ENCODE measurements around the gene SPA17.

The SPA17 gene

DNA sequence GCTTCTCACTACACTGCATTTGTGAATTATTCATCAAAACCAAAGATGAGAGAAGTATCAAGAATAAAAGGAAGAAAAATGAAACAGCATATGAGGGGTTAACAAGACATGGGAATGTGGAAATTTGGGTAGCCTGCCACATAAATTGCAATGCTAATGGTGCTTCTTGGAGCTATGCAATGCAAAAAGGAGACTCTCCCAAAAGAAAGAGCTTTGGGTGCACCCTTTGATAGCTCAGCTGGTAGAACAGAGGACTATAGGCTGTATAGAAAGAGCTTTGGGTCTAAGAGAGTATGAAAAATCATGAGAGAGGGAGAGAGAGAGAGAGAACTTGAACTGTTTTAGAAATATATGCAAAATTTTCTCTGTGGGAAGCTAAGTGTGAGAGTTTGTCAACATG is 26.3 kb downstream of the SPA17 start:
- Histone ChIP-seq H3K4me1 (ENCODE audit: insufficient read depth, low read length) (no peaks in the 10 kb centered on the region), H3K27me3 (ENCODE audit: control insufficient read depth in 1 of 2, insufficient read depth in 2 of 2, low read length in 2 of 2) (no peaks in the 10 kb centered on the region), H3K9ac (ENCODE audit: low read length) (no peak overlapping the region), H3K36me3 (ENCODE audit: insufficient read depth, low read length) (no peaks in the 10 kb centered on the region), H3K27ac (ENCODE audit: low read depth, low read length) (no peak overlapping the region), H3K9me3 (ENCODE audit: low read length) (peaks cover 4% of the 10 kb centered on the region), H3K4me3 (ENCODE audit: low read depth in 1 of 2, low read length in 2 of 2) (no peak overlapping the region)

DNA sequence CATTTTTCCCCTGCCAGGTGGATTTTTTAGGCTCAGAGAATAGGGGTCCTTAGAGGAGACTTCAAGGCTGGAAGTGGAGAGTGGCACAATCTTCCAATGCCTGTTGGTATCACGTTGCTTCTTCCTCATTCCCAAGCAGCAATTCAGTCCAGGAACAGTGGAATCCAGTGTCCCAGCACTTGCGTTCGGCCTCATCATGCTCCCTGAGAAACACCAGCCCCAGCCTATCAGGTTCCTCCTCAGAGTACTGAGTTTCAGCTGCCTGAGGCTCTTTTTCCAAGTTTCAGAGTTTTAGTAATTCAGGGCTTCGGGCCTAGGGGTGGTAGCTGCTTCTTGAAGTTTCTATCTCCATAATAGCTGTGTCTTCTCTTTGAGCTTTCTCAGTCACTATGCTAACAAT is 34.1 kb downstream of the SPA17 start:
- no peaks in the 10 kb centered on the region for H3K36me3 ChIP-seq (ENCODE audit: insufficient read depth, low read length)
- H3K27ac ChIP-seq (ENCODE audit: low read depth, low read length): no peak overlapping the region
- no peaks in the 10 kb centered on the region for H3K9me3 ChIP-seq (ENCODE audit: low read length)
- H3K4me1 ChIP-seq (ENCODE audit: insufficient read depth, low read length): no peaks in the 10 kb centered on the region
- no peak overlapping the region for H3K9ac ChIP-seq (ENCODE audit: low read length)
- H3K4me3 ChIP-seq (ENCODE audit: low read depth in 1 of 2, low read length in 2 of 2): no peak overlapping the region
- no peaks in the 10 kb centered on the region for H3K27me3 ChIP-seq (ENCODE audit: control insufficient read depth in 1 of 2, insufficient read depth in 2 of 2, low read length in 2 of 2)

DNA sequence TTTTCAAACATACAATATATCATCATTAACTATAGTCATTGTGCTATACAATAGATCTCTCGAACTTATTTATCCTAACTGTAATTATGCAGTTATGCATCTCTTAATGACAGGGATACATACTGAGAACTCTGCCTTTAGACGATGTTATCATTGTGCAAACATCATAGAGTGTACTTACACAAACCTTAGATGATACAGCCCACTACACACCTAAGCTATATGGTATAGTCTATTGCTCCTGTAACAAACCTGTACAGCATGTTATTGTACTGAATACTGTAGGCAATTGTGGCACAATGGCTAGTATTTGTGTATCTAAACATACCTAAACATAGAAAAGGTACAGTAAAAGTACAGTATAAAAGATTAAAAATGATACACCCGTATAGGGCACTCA is 38.7 kb downstream of the SPA17 start:
- Histone ChIP-seq H3K9me3 (ENCODE audit: low read length) (no peaks in the 10 kb centered on the region), H3K27ac (ENCODE audit: low read depth, low read length) (no peak overlapping the region)

DNA sequence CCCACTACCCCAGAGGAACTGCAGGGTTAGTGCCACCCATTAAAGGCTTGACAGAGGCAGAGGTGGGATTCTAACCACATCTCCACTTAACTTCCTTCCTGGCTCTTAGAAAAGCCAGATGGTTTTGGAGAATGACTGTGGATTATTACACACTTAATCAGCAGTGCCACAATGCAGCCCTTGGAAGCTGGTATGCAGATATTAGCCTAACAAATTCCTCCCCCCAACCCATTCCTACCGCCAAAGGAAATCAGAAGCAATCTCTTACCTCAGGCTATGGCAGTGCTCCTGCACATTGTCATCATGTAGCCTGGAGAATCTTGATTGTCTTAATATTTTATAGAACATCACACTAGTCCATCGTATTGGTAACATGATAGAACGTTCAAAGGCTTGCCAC is 42.9 kb downstream of the SPA17 start:
- H3K27me3 ChIP-seq (ENCODE audit: control insufficient read depth in 1 of 2, insufficient read depth in 2 of 2, low read length in 2 of 2): peaks cover 19 to 29% of the 10 kb centered on the region in 2 donors
- H3K4me1 ChIP-seq (ENCODE audit: insufficient read depth, low read length): peaks cover 6% of the 10 kb centered on the region
- no peaks in the 10 kb centered on the region for H3K9me3 ChIP-seq (ENCODE audit: low read length)
- H3K9ac ChIP-seq (ENCODE audit: low read length): no peak overlapping the region
- no peak overlapping the region for H3K4me3 ChIP-seq (ENCODE audit: low read depth in 1 of 2, low read length in 2 of 2)
- no peak overlapping the region for H3K27ac ChIP-seq (ENCODE audit: low read depth, low read length)
- no peaks in the 10 kb centered on the region for H3K36me3 ChIP-seq (ENCODE audit: insufficient read depth, low read length)

More for the DNA sequence above, 38.7 kb downstream of the SPA17 start:
- Histone ChIP-seq H3K4me3 (ENCODE audit: low read depth in 1 of 2, low read length in 2 of 2) (no peak overlapping the region), H3K9ac (ENCODE audit: low read length) (no peak overlapping the region), H3K4me1 (ENCODE audit: insufficient read depth, low read length) (peaks cover under 1% of the 10 kb centered on the region), H3K27me3 (ENCODE audit: control insufficient read depth in 1 of 2, insufficient read depth in 2 of 2, low read length in 2 of 2) (peaks cover 0 to 4% of the 10 kb centered on the region in 2 donors), H3K36me3 (ENCODE audit: insufficient read depth, low read length) (no peaks in the 10 kb centered on the region)

DNA sequence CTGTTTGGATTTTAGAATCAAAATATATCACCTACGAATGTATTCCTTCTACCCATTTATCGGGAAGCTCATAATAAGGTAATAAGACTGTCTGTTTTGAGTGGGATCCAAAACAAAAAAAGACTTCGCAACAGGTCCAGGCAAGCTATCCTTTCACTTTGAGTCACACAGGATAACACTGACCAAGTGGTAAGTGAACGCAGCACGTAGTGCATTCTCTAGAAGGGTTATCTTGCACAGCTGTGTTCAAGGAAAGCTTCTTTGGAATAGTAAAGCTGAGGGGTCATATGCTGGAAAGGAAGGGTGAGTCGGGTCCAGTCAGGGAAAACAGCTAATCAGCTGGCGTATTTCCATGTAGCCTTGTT is 43.7 kb downstream of the SPA17 start:
- no peak overlapping the region for H3K9ac ChIP-seq (ENCODE audit: low read length)
- H3K4me1 ChIP-seq (ENCODE audit: insufficient read depth, low read length): peaks cover 6% of the 10 kb centered on the region
- no peak overlapping the region for H3K27ac ChIP-seq (ENCODE audit: low read depth, low read length)
- no peaks in the 10 kb centered on the region for H3K36me3 ChIP-seq (ENCODE audit: insufficient read depth, low read length)
- H3K27me3 ChIP-seq (ENCODE audit: control insufficient read depth in 1 of 2, insufficient read depth in 2 of 2, low read length in 2 of 2): peaks cover 19 to 37% of the 10 kb centered on the region in 2 donors
- peak overlapping the region in 1 of 2 donors; percentile 24 for H3K4me3 ChIP-seq (ENCODE audit: low read depth in 1 of 2, low read length in 2 of 2)
- H3K9me3 ChIP-seq (ENCODE audit: low read length): no peaks in the 10 kb centered on the region

DNA sequence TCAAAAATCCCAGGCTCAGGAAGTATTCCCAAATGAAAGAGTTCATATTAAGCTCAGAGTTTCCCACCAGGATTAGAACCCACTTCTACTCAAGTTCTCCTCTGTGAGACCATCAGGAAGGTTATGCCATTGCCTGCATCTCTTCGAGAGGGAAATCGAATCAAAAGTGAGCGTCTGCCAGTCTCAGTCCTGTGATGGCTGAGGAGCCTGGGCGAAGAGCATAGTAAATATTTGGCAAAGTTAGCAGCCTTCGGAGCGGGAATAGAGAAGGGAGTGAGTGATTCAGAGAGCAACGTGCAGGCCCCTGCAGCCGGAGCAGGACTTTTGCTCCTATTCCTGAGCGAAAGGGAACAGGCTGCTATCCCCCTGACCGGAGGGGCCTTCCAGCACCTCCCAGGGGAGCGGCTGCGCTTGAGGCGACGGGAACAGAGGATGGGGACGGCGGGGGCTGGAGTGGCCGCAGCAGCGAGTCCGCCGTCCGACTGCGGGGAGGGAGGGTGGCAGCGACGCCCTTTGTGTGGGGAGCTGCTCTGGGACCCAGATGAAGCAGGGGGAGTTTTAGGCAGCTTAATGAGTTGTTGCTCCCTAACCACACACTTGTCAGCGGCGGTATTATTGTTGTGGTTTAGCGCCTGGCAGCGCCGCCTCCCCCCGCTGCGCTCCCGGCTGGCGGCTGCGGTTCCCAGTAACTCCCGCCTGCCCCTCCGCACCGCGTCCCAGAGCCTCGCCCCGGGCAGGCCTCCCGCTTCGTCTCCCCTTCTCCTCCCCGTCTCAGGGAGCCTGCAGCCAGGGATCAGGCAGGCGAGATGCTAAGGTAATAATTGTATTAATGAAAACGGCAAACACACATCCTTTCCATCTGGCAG is 44.3 kb downstream of the SPA17 start:
- Histone ChIP-seq H3K9me3 (ENCODE audit: low read length) (no peaks in the 10 kb centered on the region), H3K36me3 (ENCODE audit: insufficient read depth, low read length) (no peaks in the 10 kb centered on the region), H3K4me3 (ENCODE audit: low read depth in 1 of 2, low read length in 2 of 2) (peak overlapping the region; percentile 24 to 64), H3K4me1 (ENCODE audit: insufficient read depth, low read length) (peaks cover 6% of the 10 kb centered on the region), H3K27me3 (ENCODE audit: control insufficient read depth in 1 of 2, insufficient read depth in 2 of 2, low read length in 2 of 2) (peaks cover 19 to 37% of the 10 kb centered on the region in 2 donors), H3K9ac (ENCODE audit: low read length) (no peak overlapping the region), H3K27ac (ENCODE audit: low read depth, low read length) (no peak overlapping the region)

DNA sequence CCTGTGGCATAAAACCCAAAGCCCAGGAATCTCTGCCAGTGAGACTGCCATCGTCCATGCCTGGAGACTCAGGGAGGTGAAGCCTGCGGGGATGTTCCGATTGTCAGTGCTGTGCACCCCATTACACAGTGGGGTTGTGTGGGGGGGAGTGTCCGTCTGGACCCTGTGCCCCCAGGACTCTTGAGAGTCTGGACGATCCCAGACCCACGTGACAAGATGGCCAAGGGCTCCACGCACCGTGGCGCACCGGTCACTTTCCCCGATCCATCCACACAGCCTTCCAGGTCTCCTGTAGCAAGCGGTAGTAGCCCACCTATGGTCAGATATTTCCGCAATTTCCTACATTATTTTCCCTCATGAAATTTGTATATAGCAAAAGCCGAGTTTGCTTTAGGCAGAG is 45.1 kb downstream of the SPA17 start:
- H3K9me3 ChIP-seq (ENCODE audit: low read length): no peaks in the 10 kb centered on the region
- H3K27me3 ChIP-seq (ENCODE audit: control insufficient read depth in 1 of 2, insufficient read depth in 2 of 2, low read length in 2 of 2): peaks cover 19 to 37% of the 10 kb centered on the region in 2 donors
- no peak overlapping the region for H3K9ac ChIP-seq (ENCODE audit: low read length)
- no peak overlapping the region for H3K27ac ChIP-seq (ENCODE audit: low read depth, low read length)
- H3K36me3 ChIP-seq (ENCODE audit: insufficient read depth, low read length): no peaks in the 10 kb centered on the region
- no peak overlapping the region for H3K4me3 ChIP-seq (ENCODE audit: low read depth in 1 of 2, low read length in 2 of 2)
- H3K4me1 ChIP-seq (ENCODE audit: insufficient read depth, low read length): peaks cover 6% of the 10 kb centered on the region

DNA sequence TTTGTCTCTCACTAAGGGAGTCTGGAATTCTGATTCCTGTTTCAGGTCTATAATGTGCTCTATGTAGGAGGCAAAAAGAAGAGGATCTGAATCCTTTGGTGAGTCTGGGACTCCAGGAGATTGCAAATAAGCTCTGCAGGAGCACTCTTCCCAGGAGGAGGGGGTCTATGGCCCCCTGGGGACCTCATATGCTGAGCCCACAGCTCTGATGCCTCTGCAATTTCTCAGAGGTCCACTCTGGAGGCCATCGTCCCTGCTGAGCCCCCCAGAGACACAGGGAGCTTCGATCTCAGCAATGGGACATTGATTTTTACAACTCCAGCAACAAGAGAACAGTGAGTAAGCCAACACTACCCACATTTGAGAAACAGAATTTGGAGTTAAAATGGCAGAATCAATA is 45.8 kb downstream of the SPA17 start:
- Histone ChIP-seq H3K27ac (ENCODE audit: low read depth, low read length) (no peak overlapping the region), H3K9ac (ENCODE audit: low read length) (no peak overlapping the region), H3K4me1 (ENCODE audit: insufficient read depth, low read length) (peaks cover 6% of the 10 kb centered on the region), H3K9me3 (ENCODE audit: low read length) (no peaks in the 10 kb centered on the region), H3K36me3 (ENCODE audit: insufficient read depth, low read length) (no peaks in the 10 kb centered on the region), H3K4me3 (ENCODE audit: low read depth in 1 of 2, low read length in 2 of 2) (no peak overlapping the region), H3K27me3 (ENCODE audit: control insufficient read depth in 1 of 2, insufficient read depth in 2 of 2, low read length in 2 of 2) (peaks cover 19 to 37% of the 10 kb centered on the region in 2 donors)

DNA sequence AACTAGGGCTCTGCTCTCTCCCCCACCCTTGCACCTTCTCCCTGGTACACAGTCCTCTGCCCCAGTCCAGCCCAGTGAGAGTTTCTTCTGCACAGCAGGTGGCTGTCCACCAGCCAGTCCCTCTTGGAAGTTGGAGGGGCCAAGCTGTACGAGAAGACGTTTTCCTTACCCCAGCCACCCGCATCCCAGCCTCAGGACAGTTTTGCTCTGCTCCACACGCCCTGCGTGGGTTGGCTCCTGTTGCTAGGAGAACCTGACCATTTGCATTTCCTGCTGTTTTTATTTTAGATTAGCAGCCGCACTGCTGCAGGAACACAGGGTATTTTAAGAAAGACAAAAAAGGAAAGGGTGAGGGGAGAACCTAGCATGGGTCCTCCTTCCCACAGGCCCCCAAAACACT is 48.5 kb downstream of the SPA17 start:
- Histone ChIP-seq H3K9ac (ENCODE audit: low read length) (no peak overlapping the region), H3K4me1 (ENCODE audit: insufficient read depth, low read length) (peaks cover 6% of the 10 kb centered on the region), H3K27ac (ENCODE audit: low read depth, low read length) (no peak overlapping the region), H3K9me3 (ENCODE audit: low read length) (no peaks in the 10 kb centered on the region), H3K27me3 (ENCODE audit: control insufficient read depth in 1 of 2, insufficient read depth in 2 of 2, low read length in 2 of 2) (peaks cover 15 to 46% of the 10 kb centered on the region in 2 donors), H3K4me3 (ENCODE audit: low read depth in 1 of 2, low read length in 2 of 2) (no peak overlapping the region), H3K36me3 (ENCODE audit: insufficient read depth, low read length) (no peaks in the 10 kb centered on the region)

DNA sequence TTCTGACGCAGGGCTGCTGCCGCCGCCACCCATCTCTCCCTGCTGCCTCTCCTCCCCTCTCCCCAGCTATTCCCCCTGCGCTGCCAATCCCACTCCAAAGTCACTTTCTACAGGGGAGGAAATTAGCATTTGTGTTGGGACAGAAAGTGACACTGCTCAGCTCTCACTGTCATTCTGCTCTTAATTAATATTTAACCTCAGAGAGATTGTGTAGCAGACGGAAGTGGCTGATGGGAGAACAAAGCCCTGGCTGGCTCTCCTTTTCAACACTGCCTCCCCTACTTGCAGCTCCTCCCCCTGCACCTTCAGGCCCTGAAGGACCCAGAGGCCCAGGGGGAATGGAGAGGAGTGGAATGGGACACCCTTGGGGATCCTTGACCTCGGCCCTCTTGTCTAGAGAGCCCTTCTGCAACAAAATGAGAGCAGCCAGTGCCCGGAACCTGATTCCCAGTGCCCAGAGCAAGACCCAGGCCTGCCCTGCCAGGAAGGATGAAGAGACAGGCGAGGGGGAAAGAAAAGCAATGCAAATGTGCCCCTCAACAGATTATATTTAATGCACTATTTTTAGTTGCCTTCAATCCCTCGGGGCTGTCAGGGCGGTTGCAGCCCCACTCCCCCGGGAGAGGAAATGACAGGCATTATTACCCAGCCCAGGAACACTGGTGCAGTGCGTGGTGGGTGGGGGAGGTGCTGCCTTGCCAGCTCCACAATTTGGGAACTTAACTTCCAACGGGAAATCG is 51.4 kb downstream of the SPA17 start:
- peaks cover 0 to 21% of the 10 kb centered on the region in 2 donors for H3K27me3 ChIP-seq (ENCODE audit: control insufficient read depth in 1 of 2, insufficient read depth in 2 of 2, low read length in 2 of 2)
- no peaks in the 10 kb centered on the region for H3K4me1 ChIP-seq (ENCODE audit: insufficient read depth, low read length)
- H3K36me3 ChIP-seq (ENCODE audit: insufficient read depth, low read length): no peaks in the 10 kb centered on the region
- no peak overlapping the region for H3K9ac ChIP-seq (ENCODE audit: low read length)
- no peak overlapping the region for H3K4me3 ChIP-seq (ENCODE audit: low read depth in 1 of 2, low read length in 2 of 2)
- no peaks in the 10 kb centered on the region for H3K9me3 ChIP-seq (ENCODE audit: low read length)
- H3K27ac ChIP-seq (ENCODE audit: low read depth, low read length): no peak overlapping the region

DNA sequence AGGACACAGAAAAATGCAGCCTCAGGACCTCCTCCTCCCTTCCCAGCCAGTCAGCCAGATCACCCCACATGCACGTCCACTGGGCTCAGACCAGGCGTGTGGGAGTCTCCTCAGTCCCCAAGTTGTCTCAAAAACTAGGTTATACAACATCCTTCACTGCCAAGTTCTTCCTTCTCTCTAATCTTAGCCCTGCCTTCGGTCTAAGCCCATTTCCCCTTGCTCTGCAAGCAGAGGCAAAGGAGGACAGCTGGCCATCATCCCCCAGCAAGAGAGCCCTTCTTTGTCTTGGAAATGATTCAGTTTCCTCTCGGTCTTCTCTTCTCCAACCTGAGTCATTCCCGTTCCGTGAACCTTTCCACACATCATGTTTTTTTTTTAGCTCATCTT is 52.0 kb downstream of the SPA17 start:
- no peaks in the 10 kb centered on the region for H3K9me3 ChIP-seq (ENCODE audit: low read length)
- H3K36me3 ChIP-seq (ENCODE audit: insufficient read depth, low read length): no peaks in the 10 kb centered on the region
- H3K27me3 ChIP-seq (ENCODE audit: control insufficient read depth in 1 of 2, insufficient read depth in 2 of 2, low read length in 2 of 2): peaks cover 0 to 21% of the 10 kb centered on the region in 2 donors
- no peak overlapping the region for H3K9ac ChIP-seq (ENCODE audit: low read length)
- H3K27ac ChIP-seq (ENCODE audit: low read depth, low read length): no peak overlapping the region
- no peaks in the 10 kb centered on the region for H3K4me1 ChIP-seq (ENCODE audit: insufficient read depth, low read length)
- H3K4me3 ChIP-seq (ENCODE audit: low read depth in 1 of 2, low read length in 2 of 2): no peak overlapping the region
